ENCODE data around the gene NDUFAF2. TPM values are rescaled to one million over a fixed set of nuclear protein-coding genes. Genes with fewer than 3 reads are reported as not detected.

Gene NDUFAF2
- total and polyA plus RNA-seq, 2 experiments from 2014 or later, result 31.6 to 155 TPM

DNA sequence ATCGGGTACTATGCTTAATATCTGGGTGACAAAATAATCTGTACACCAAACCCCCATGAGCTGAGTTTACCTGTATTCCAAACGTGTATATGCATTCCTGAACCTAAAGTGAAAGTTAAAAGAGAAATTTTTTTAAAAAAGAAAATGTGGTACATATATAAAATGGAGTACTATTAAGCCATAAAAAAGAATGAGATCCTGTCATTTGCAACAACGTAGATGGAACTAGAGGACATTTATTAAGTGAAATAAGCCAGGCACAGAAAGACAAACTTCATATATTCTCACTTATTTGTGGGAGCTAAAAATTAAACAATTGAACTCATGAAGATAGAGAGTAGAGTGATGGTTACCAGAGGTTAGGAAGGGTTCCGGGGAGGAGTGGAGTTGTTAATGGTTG, 44.8 kb downstream of the NDUFAF2 start (continued):
- TF ChIP-seq, protein P1, sequence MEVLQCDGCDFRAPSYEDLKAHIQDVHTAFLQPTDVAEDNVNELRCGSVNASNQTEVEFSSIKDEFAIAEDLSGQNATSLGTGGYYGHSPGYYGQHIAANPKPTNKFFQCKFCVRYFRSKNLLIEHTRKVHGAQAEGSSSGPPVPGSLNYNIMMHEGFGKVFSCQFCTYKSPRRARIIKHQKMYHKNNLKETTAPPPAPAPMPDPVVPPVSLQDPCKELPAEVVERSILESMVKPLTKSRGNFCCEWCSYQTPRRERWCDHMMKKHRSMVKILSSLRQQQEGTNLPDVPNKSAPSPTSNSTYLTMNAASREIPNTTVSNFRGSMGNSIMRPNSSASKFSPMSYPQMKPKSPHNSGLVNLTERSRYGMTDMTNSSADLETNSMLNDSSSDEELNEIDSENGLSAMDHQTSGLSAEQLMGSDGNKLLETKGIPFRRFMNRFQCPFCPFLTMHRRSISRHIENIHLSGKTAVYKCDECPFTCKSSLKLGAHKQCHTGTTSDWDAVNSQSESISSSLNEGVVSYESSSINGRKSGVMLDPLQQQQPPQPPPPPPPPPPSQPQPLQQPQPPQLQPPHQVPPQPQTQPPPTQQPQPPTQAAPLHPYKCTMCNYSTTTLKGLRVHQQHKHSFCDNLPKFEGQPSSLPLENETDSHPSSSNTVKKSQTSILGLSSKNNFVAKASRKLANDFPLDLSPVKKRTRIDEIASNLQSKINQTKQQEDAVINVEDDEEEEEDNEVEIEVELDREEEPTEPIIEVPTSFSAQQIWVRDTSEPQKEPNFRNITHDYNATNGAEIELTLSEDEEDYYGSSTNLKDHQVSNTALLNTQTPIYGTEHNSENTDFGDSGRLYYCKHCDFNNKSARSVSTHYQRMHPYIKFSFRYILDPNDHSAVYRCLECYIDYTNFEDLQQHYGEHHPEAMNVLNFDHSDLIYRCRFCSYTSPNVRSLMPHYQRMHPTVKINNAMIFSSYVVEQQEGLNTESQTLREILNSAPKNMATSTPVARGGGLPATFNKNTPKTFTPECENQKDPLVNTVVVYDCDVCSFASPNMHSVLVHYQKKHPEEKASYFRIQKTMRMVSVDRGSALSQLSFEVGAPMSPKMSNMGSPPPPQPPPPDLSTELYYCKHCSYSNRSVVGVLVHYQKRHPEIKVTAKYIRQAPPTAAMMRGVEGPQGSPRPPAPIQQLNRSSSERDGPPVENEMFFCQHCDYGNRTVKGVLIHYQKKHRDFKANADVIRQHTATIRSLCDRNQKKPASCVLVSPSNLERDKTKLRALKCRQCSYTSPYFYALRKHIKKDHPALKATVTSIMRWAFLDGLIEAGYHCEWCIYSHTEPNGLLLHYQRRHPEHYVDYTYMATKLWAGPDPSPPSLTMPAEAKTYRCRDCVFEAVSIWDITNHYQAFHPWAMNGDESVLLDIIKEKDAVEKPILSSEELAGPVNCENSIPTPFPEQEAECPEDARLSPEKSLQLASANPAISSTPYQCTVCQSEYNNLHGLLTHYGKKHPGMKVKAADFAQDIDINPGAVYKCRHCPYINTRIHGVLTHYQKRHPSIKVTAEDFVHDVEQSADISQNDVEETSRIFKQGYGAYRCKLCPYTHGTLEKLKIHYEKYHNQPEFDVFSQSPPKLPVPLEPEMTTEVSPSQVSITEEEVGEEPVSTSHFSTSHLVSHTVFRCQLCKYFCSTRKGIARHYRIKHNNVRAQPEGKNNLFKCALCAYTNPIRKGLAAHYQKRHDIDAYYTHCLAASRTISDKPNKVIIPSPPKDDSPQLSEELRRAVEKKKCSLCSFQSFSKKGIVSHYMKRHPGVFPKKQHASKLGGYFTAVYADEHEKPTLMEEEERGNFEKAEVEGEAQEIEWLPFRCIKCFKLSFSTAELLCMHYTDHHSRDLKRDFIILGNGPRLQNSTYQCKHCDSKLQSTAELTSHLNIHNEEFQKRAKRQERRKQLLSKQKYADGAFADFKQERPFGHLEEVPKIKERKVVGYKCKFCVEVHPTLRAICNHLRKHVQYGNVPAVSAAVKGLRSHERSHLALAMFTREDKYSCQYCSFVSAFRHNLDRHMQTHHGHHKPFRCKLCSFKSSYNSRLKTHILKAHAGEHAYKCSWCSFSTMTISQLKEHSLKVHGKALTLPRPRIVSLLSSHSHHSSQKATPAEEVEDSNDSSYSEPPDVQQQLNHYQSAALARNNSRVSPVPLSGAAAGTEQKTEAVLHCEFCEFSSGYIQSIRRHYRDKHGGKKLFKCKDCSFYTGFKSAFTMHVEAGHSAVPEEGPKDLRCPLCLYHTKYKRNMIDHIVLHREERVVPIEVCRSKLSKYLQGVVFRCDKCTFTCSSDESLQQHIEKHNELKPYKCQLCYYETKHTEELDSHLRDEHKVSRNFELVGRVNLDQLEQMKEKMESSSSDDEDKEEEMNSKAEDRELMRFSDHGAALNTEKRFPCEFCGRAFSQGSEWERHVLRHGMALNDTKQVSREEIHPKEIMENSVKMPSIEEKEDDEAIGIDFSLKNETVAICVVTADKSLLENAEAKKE (CRISPR knock-in tag; IDR thresholded peaks at IDR 0.05), result no peak
- TF ChIP-seq EZH2 (IDR thresholded peaks at IDR 0.05; ENCODE audit: low read depth, unreplicated experiment) (no peak), ZNF331 (CRISPR knock-in tag; IDR thresholded peaks at IDR 0.05; ENCODE audit: low read depth) (no peak), NANOG (IDR thresholded peaks at IDR 0.05; ENCODE audit: borderline replicate concordance) (no peak)
- TF ChIP-seq, protein P2, sequence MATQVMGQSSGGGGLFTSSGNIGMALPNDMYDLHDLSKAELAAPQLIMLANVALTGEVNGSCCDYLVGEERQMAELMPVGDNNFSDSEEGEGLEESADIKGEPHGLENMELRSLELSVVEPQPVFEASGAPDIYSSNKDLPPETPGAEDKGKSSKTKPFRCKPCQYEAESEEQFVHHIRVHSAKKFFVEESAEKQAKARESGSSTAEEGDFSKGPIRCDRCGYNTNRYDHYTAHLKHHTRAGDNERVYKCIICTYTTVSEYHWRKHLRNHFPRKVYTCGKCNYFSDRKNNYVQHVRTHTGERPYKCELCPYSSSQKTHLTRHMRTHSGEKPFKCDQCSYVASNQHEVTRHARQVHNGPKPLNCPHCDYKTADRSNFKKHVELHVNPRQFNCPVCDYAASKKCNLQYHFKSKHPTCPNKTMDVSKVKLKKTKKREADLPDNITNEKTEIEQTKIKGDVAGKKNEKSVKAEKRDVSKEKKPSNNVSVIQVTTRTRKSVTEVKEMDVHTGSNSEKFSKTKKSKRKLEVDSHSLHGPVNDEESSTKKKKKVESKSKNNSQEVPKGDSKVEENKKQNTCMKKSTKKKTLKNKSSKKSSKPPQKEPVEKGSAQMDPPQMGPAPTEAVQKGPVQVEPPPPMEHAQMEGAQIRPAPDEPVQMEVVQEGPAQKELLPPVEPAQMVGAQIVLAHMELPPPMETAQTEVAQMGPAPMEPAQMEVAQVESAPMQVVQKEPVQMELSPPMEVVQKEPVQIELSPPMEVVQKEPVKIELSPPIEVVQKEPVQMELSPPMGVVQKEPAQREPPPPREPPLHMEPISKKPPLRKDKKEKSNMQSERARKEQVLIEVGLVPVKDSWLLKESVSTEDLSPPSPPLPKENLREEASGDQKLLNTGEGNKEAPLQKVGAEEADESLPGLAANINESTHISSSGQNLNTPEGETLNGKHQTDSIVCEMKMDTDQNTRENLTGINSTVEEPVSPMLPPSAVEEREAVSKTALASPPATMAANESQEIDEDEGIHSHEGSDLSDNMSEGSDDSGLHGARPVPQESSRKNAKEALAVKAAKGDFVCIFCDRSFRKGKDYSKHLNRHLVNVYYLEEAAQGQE (IDR thresholded peaks at IDR 0.05; ENCODE audit: unreplicated experiment), result no peak
- TF ChIP-seq, protein P3, sequence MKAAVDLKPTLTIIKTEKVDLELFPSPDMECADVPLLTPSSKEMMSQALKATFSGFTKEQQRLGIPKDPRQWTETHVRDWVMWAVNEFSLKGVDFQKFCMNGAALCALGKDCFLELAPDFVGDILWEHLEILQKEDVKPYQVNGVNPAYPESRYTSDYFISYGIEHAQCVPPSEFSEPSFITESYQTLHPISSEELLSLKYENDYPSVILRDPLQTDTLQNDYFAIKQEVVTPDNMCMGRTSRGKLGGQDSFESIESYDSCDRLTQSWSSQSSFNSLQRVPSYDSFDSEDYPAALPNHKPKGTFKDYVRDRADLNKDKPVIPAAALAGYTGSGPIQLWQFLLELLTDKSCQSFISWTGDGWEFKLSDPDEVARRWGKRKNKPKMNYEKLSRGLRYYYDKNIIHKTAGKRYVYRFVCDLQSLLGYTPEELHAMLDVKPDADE (IDR thresholded peaks at IDR 0.05), result no peak

Measured in GM23338 (cell line).